Measurements from ENCODE around the gene IKZF2. TPM values are rescaled to one million over a fixed set of nuclear protein-coding genes. Genes with fewer than 3 reads are reported as not detected.

IKZF2 gene
- total RNA-seq, 1 donor from 2014 or later: 3.9 TPM

DNA sequence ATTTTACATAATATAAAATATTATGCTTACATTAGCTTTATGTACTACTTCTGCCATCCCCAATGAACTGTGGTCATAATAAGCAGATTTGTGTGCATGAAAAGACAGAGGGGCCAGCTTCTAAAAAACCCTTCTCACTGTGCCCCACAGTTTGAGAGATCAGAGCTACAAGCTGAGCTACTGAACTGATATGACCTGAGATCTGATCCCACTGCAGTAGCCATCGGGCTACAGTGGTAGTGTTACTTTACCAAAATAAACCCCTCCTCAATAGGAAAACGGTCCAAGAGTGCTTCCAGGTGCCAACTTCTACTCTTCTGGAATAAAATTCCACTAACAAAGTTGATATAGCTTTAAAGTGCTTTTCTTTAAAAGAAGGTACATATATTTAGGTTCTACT lies 43.1 kb downstream of the IKZF2 start:
- Histone ChIP-seq H3K27ac (no peak overlapping the region), H3K9me3 (no peaks in the 10 kb centered on the region), H3K4me3 (no peak overlapping the region), H3K27me3 (no peaks in the 10 kb centered on the region), H3K36me3 (no peaks in the 10 kb centered on the region), H3K4me1 (no peaks in the 10 kb centered on the region)
- DNase-seq (ENCODE audit: low spot score in 2 of 2): no peak
- intact Hi-C loops (cut with DNase I): no loop called here
- TF ChIP-seq, protein P1, sequence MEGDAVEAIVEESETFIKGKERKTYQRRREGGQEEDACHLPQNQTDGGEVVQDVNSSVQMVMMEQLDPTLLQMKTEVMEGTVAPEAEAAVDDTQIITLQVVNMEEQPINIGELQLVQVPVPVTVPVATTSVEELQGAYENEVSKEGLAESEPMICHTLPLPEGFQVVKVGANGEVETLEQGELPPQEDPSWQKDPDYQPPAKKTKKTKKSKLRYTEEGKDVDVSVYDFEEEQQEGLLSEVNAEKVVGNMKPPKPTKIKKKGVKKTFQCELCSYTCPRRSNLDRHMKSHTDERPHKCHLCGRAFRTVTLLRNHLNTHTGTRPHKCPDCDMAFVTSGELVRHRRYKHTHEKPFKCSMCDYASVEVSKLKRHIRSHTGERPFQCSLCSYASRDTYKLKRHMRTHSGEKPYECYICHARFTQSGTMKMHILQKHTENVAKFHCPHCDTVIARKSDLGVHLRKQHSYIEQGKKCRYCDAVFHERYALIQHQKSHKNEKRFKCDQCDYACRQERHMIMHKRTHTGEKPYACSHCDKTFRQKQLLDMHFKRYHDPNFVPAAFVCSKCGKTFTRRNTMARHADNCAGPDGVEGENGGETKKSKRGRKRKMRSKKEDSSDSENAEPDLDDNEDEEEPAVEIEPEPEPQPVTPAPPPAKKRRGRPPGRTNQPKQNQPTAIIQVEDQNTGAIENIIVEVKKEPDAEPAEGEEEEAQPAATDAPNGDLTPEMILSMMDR (IDR thresholded peaks at IDR 0.05): no peak

DNA sequence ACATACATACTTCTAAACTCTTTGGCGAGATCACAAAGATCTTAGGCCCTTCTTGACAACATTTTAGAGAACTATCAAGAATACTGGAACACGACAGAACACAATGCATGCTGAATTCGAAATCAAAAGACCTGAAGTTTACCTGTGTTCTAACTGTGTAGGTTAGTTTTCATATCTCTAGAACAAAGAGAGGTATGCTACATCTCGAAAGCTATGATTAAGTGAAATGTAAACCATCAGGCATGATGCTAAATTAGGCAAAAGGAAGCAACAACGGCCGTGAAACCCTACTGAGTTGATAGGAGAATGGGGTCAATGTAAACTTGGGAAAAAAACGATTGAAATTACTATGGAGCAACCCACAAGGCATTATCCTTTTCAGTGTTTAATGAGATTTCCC lies 43.7 kb downstream of the IKZF2 start:
- H3K9me3 ChIP-seq: no peaks in the 10 kb centered on the region
- DNase-seq (ENCODE audit: low spot score in 2 of 2): no peak
- no peak overlapping the region for H3K4me3 ChIP-seq
- no peaks in the 10 kb centered on the region for H3K4me1 ChIP-seq
- no peaks in the 10 kb centered on the region for H3K36me3 ChIP-seq
- H3K27ac ChIP-seq: no peak overlapping the region
- intact Hi-C loops (cut with DNase I): no loop called here
- TF ChIP-seq, protein P1 (IDR thresholded peaks at IDR 0.05): no peak
- no peaks in the 10 kb centered on the region for H3K27me3 ChIP-seq

DNA sequence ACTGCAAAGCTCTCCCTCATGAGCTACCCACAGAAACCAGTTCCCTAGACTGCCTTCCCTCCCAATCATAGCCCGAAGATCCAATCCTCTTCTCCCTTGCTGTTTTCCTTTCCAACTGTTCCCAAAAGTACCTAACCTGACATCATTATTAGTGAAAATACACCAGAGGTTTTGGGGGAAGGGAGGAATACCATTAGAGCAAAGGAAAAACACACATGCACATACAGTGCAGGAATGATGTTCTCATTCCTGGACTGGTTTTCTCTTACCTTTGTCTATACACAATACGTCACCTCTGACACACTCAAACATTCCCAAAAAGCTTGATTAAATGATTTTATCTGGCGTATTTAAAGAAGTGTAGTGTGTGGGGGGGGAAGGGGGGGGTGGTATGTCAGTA lies 46.2 kb downstream of the IKZF2 start:
- Histone ChIP-seq H3K4me1 (no peaks in the 10 kb centered on the region), H3K27ac (no peak overlapping the region), H3K9me3 (no peaks in the 10 kb centered on the region), H3K4me3 (no peak overlapping the region), H3K36me3 (no peaks in the 10 kb centered on the region), H3K27me3 (no peaks in the 10 kb centered on the region)
- TF ChIP-seq, protein P1 (IDR thresholded peaks at IDR 0.05): no peak
- intact Hi-C loops (cut with DNase I): no loop called here
- no peak for DNase-seq (ENCODE audit: low spot score in 2 of 2)

DNA sequence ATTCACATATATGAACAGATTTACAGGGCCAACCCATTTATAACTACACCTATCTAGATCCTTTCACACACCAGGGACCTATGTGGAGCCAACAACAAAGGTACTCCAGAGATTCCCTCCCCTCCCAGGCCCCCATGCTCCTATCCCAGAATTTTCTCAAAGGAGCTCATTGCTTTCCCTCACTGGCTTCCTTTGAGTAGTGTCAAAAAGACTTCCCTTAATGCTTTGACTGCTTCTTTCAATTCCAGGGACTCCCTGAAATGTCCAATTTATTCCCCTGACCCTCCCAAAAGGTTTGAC lies 46.6 kb downstream of the IKZF2 start:
- H3K4me3 ChIP-seq: no peak overlapping the region

DNA sequence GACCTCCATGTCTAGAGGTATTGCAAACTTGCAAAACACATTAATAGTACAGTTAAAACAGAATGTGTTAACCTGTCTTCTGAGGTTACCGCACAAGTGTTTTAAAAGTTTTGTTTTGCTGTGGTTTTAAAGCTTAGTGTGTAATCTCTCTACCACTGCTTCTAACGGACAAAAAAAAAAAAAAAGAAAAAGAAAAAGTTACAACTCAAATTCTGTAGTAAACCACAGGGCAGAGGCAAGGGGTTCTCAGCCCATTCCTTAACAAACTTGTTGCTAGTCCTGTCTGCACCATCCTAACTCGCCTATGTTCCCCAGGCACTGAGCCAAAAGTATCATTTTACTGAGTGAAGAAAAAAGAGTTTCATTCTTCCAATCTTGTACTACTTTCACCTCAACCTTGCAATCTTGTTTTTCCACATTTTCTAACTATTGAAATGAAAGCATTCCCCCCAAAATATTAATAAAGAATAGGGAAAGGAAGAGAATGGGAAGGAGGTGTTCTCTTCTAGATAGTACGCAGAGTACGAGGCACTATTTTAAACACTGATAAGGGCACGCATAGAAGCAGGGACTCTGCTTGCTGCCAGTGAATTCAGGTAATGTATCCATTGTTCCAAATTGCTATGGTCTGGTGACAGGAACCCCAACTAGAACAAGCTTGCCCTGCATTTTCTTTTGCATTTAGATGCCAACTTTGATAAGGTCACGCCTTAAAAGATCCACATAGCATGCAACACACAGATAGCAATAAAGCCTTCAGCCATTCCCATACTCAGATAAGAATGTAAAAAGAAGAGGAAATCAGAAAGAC lies 47.1 kb downstream of the IKZF2 start:
- no peak overlapping the region for H3K27ac ChIP-seq
- no peaks in the 10 kb centered on the region for H3K4me1 ChIP-seq
- no peaks in the 10 kb centered on the region for H3K36me3 ChIP-seq
- TF ChIP-seq, protein P1 (IDR thresholded peaks at IDR 0.05): no peak
- no peak overlapping the region for H3K4me3 ChIP-seq
- no peaks in the 10 kb centered on the region for H3K27me3 ChIP-seq
- no peaks in the 10 kb centered on the region for H3K9me3 ChIP-seq
- intact Hi-C loops (cut with DNase I): no loop called here
- no peak for DNase-seq (ENCODE audit: low spot score in 2 of 2)

More for the DNA sequence above, 46.6 kb downstream of the IKZF2 start:
- H3K4me1 ChIP-seq: no peaks in the 10 kb centered on the region
- no peaks in the 10 kb centered on the region for H3K36me3 ChIP-seq
- no peak overlapping the region for H3K27ac ChIP-seq
- DNase-seq (ENCODE audit: low spot score in 2 of 2): no peak
- TF ChIP-seq, protein P1 (IDR thresholded peaks at IDR 0.05): no peak
- H3K27me3 ChIP-seq: no peaks in the 10 kb centered on the region
- intact Hi-C loops (cut with DNase I): no loop called here
- H3K9me3 ChIP-seq: no peaks in the 10 kb centered on the region
